GM18526 (cell line): ENCODE data around the gene SYT11.

Source experiments
- POLR2A ChIP-seq: IDR thresholded peaks from 3 replicates; pipeline ENCODE4 v1.6.1; 2011; ENCODE audit not compliant: insufficient read length; ENCODE audit errors: extremely low read depth

Gene SYT11

DNA sequence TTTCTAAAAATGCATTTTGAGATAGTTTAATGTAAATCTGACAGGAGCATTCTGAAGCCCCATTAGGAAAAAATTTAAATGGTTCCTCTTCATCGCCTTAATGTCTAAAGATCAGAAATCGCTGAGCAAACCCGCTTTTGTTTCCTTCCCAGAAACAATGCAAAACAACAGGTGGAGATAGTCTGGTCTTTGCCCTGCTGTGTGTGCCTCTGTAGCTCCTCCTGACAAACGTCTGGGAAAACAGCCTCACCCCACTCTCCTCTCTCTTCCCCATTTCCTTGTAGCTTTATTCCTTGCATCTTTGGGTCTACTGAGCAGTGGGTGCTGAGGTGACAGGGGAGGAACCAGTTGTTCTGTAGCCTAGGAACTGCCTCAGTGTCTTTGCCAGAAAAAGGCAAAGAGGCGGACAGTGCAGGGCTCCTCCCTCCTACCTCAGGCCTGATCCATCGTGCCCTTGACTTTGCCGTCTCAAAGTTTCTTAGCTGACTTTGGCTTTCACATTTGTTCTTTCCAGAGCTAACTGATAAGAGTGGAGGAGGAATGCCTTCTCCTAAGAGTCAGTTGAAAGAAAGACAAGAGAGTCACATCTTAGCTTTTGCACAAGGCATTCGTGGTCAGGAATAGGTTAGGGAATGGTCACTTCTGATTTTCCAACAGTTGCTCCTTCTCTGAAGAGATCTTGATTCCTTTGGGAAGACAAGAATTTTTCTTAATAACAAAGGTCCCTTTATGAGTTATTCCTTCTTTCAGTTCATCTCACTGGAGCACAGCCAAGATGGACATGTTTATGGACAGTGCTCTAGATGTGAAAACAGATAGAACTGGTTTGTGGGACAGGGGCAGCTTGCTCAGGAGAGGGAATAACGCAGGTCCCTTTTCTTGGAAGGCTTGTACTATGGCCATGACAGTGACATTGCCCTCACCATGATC is 24.9 kb downstream of the SYT11 start:
- TF ChIP-seq POLR2A = no peak

DNA sequence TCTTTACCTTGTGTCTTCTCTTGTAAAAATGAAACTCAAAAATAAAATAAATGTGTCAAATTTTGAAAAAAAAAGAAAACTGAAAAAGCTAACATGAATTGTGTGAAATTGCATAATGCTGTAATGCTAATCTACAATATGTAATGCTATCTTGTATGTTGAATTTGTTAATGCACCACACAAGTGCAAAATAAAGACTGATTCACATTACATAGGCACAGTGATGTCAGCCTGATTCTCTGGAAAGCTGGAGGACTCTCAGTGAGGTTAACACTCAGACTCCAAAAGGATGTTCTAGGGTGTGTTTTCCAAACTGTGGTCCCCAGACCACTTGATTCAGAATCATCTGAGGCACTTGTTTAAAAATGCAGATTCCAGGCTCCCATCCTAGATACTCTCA is 25.6 kb downstream of the SYT11 start:
- no peak for TF ChIP-seq POLR2A

DNA sequence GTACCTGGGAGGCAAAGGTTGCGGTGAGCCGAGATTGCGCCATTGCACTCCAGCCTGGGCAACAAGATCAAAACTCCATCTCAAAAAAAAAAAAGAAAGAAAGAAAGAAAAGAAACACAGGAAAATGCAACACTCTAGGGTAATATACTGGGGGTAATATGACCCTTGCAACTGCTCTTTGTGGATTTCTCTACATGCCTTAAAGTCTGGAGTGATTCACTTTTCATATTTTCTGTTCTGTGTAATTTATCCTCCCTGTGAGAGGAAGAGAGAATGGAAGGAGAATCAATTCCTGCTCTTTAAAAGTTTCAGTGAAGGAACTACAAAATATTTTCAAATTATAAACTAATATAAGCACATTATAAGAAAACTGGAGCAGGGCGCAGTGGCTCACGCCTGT is 29.1 kb downstream of the SYT11 start:
- no peak for TF ChIP-seq POLR2A

DNA sequence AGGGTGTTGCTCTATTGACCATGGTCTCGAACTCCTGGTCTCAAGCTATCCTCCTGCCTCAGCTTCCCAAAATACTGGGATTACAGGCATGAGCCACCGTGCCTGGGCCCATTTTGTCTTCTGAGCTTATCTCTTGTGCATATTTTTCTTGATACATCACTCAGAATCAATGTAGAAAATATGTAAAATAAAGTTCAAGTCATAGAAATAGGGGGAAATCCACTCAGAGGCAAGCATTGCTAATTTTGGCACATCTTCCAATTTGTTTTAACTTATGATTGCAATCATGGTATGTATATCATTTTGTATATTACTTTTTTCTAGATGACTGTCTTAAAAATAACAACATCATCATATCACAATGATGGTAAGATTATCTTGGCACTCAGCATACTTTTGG is 30.2 kb downstream of the SYT11 start:
- no peak for TF ChIP-seq POLR2A

DNA sequence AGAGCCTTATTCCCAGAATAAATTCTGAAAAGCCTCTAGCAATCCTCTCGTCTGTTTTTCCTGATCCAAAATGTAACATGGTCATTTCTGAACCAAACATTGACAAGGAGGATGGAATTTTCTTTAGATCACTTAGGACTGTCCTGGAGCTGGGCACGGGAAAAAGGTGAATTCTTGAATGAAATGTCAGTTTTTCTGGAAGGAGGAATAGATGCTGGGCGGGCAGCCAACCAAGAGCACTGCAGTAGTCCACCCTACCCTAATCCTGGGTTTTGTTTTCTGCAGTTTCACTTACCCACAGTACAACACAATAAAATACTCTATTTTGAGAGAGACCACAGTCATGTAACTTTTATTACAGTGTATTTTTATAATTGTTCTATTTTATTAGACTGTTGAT is 30.9 kb downstream of the SYT11 start:
- no peak for TF ChIP-seq POLR2A

DNA sequence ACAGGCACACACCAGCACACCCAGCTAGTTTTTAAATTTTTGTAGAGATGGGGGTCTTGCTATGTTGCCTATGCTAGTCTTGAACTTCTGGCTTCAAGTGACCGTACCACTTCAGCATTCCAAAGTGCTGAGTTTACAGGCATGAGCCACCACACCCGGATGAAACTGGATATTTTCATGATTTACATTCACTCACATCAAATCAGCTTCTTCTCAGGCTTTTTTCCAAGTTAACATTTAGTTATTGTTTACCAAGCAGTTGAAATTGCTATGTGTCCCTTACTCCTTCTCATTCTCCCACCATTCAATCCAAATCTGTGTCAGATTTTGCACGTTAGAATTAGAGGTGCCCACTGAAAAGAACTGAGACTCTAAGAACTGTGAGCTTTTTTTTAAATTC is 33.4 kb downstream of the SYT11 start:
- TF ChIP-seq POLR2A = no peak

DNA sequence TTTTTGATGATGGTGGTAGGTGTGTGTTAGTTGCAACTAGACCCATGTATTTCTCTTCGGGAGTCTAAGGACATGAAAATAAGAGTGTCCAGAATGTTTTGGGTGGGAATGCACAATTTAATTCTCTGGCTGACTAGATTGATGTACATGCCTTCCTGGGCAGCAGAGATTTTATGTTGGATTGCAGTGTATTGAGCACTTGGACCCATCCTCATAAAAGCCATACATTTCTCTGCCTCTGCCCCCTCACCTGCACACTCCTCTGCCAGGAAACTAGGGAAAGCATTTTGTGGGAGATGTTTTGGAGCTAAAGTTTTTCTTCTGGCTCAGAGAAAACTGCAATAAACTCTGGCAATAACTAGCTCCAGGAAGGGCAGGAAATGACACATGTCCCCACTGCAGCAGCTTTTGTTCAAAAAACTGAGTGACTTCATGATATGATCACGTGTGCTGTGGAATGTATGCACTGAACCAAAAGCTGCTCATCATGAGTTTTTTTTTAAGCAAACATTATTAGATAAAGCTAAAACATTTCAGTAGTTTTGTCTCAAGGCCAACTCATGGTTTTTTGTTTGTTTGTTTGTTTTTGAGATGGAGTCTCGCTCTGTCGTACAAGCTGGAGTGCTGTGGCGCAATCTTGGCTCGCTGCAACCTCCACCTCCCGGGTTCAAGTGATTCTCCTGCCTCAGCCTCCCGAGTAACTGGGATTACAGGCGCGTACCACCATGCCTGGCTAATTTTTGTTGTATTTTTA is 34.2 kb downstream of the SYT11 start:
- no peak for TF ChIP-seq POLR2A

DNA sequence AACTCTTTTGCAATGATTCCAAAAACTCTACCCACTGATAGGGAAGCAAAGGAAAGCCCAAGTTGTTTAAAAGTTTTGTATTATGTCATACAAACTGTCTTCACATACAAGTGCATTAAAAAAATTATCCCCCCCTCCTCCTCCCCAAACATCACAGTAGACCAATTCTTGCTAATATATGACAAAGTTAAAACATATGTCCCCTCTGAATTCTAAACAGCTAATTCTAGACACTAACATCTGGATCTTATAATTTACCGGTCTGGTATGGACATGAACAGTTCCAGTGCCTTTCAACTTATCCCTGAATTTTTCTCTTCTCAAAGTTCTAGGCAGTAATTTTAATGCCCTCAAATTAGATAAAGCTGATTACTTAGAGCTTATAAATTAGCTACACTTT is 38.4 kb downstream of the SYT11 start:
- TF ChIP-seq POLR2A = no peak

DNA sequence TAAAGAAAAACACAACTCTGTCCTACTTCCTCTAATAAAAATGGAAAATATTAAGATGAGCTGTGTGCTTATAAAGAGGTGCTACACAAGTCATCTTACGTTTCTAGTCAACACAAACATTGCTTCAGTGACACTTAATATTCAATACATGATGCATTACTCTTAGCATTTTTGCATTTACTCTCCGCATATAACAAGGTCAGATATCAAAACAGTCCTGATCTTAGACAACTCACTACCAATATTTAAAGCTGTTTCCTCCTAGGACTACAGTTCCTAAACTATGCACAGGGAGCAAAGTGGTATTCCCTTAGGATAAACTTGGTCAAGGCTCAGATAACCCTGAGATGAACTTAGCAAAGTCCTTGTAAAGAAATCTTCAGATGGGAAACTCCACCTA is 39.5 kb downstream of the SYT11 start:
- TF ChIP-seq POLR2A = no peak

DNA sequence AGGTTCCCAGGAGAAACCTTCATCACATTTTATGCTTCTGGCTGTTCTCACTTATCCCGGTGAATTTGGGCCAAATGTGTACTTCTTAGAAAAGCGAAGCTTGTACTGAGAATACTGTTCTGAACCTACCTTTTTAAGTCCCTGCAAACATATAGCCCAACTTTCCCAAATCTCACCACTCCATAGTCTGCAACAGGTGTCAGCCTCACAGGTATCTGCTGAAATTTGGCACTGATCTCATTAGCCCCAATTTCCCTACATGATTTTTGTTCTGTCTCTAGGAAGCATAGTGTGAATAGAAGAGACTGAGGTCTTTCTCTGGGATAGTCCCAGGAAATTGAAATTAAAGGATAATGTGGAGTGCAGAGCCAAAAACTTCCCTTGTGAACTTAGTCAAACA is 40.3 kb downstream of the SYT11 start:
- no peak for TF ChIP-seq POLR2A

DNA sequence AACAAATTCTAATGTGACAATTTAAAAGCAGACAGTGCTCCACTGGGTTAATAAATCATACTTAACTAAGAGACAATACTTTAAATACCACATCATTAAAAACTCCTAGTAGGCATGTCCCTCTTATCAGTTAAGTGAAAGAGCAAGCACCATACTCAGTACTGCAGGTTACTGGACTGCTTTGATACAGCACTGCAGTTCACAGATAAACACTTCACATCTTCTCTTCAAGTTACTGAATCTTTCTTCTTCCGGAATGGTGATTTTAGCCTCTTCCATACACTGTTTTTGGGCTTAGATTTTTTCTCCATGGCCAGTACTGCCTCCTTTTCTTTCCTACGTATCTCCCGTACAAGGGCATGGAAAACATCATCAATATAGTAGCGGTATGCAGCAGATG is 40.8 kb downstream of the SYT11 start:
- no peak for TF ChIP-seq POLR2A

DNA sequence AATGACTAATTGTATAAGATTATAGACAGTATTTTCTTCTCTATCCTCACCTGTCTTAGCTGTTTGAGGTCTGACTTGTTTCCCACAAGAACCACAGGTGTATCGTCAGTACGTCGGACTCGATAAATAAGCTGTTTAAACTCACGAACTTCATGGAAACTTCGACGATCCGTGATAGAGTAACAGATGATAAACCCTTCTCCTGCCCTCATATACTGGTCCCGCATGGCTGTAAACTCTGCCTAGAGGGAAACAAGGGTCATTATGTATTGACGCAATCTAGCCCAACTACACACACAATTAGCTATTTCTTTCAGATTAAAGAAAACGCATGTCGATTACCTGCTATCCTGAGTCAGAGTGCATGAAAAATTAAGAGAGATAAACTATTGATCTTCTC is 44.9 kb downstream of the SYT11 start:
- TF ChIP-seq POLR2A = no peak

DNA sequence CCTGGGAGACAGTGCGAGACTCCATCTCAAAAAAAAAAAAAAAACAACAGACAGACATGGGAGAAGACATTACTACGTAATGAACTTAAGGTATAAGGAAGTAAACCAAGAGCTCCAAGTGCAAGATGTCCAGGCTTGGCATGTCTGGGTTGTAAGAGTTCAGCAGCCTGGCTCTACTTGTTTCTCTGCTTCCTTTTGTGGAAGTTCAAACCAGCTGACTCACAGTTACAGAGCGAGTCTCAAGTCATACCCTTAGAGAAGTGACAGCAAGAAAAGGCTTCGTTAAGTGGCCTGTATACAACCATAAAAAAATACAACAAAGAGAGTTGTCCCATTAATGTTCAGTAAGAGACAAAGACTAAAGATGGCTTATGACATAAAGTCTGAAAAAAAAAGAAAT is 50.5 kb downstream of the SYT11 start:
- no peak for TF ChIP-seq POLR2A

DNA sequence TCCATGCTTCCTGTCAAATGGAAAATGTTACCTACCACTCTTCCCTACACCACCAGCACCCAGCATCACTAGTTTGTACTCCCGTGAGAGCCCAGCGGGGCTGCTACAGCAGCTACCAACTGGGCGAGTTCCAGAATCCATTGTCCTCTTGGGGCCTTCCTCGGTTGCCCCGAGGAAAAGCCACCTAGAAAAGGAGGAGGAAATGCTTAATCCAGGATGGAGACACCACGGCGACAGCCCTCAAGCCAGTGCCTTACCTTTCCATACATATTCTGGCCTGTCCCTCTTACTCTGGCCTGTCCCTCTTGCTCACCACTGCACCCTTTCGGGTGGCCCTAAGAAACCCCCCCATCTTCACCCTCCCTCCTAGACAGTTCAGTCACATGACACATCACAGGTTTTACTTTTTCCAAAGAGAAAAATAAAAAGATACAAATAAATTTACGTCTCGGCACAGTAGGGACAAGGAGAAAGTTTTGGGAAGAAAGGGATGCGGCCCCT is 51.3 kb downstream of the SYT11 start:
- no peak for TF ChIP-seq POLR2A

DNA sequence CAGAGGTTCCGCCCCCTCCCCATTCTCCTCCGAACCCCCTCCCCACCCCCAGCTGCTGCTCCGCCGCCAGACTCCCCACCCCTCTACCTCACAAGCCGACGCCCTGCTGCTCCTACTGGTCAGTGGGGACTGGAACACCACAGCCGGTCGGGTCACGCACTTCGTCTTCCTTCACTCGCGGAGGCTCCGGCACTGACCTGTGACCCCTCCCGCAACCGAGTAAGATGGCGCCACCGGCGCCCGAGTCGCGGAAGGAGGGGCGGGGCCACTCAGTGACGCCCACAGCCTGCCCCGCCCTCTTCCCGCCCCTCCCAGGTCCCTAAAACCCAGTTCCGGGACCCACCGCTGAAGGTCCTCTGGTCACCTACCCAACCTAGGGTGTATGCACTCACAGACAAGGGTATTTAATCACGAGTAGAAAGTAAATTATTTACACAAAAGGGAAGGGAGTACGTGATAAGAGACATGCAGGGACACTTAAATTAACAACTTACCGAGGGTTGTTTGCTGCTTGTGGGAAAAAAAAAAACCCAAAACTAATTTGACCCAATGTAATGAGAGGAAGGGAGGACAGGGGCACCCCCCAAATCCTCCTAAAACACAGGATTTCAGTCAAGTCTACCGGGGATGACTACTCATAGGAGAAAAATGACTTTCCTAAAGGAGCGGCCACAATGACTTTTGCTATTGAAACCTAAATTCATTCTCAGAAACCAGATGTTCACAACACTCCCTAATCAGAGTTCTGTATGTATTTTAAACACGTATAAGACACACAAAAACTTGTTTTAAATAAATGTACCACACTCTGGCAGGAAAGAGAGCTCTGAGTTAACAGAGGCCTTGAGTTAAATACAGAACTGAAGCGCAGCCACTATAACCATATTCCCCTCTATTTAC is 52.0 kb downstream of the SYT11 start, which contains the start of gene RIT1:
TSS of gene RIT1 (minus strand) at position 194 of the 900 bp plus-strand sequence. CDS start 588 bp downstream, outside the sequence.
- TF ChIP-seq POLR2A = peak; percentile 69
